ENCODE results near the gene OR6C76.

OR6C76 gene

GRCh38 chr12:55470088-55470829 is 44.2 kb downstream of the OR6C76 start, which contains the start of gene OR6C70:
Gene OR6C70 (minus strand): TSS chr12:55470138. CDS start chr12:55470138, 0 bp downstream.
- no peak for DNase-seq

- no peak for DNase-seq
These were observed 46.2 kb downstream of the OR6C76 start for GRCh38 chr12:55472264-55472663.
